Prostate gland (tissue), 2 donors: ENCODE data around the gene HOOK1. TPM values are rescaled to one million over a fixed set of nuclear protein-coding genes. Genes with fewer than 3 reads are reported as not detected.
A peak's percentile ranks its signal among the peaks of the same experiment; 100 is the strongest.

Experiments
- DNase-seq: peaks from one replicate; pipeline ENCODE4 v3.0.0-alpha.2; 2019; ENCODE audit warnings: low spot score
- H3K27ac ChIP-seq, 2 donors: fragments of 200-600 bp; sonication (generic); 2 replicates each; pipeline ENCODE4 v1.5.1; 2017 to 2019
- H3K27me3 ChIP-seq: fragments of 200-600 bp; sonication (generic); replicated peaks from 2 replicates; pipeline ENCODE4 v1.5.1; 2019; ENCODE audit not compliant: insufficient read depth
- H3K36me3 ChIP-seq, 2 donors: fragments of 200-600 bp; sonication (generic); 1 replicate in 1 of 2; 2 replicates in 1 of 2; pipeline versions ENCODE4 v1.5.1 to v1.8.1; 2017 to 2019
- H3K4me1 ChIP-seq: fragments of 200-600 bp; sonication (generic); replicated peaks from 2 replicates; pipeline ENCODE4 v1.5.1; 2019
- H3K4me3 ChIP-seq, 2 donors: fragments of 200-600 bp; sonication (generic); 2 replicates each; pipeline ENCODE4 v1.5.1; 2017 to 2019
- H3K9me3 ChIP-seq: fragments of 200-600 bp; sonication (generic); 2 replicates; pipeline ENCODE4 v1.5.1; 2017
- CTCF ChIP-seq, 4 experiments: fragments of 200-600 bp in 2 of 4; fragments of 450-650 bp in 2 of 4; sonication (generic) in 2 of 4; IDR thresholded peaks; 1 replicate in 3 of 4; 2 replicates in 1 of 4; pipeline ENCODE4 v1.5.1; 2016 to 2019; ENCODE audit warnings: antibody characterized with exemption in 4 of 4, mild to moderate bottlenecking in 2 of 4, moderate library complexity in 2 of 4
- POLR2A ChIP-seq: fragments of 450-650 bp; IDR thresholded peaks from one replicate; pipeline ENCODE4 v1.6.1; 2016; ENCODE audit warnings: antibody characterized with exemption, mild to moderate bottlenecking
- POLR2AphosphoS5 ChIP-seq: sonication (generic); formaldehyde crosslinking; IDR thresholded peaks from one replicate; pipeline ENCODE4 v1.6.1; 2017; ENCODE audit warnings: antibody characterized with exemption
- WGBS: methylation state at CpG from one replicate; pipeline ENCODE4 v1.1.5; 2018; 5-methylcytosine and 5-hydroxymethylcytosine counted together
- intact Hi-C: fragments of 100-400 bp; cut with DNase I; formaldehyde crosslinking; loops from one replicate; pipeline ENCODE4 v1.14.2; 2022
- total RNA-seq, 2 donors: library from RNA; depleted of rRNA; stranded (reverse); fragments of >200 nt; gene quantifications; one replicate each; pipeline ENCODE4 v1.1.0, GENCODE V29; 2016

The HOOK1 gene
- total RNA-seq, 2 donors from 2014 or later = 8.2 to 12.0 TPM

GRCh38 chr1:59804301-59804700 is 10.4 kb upstream of the HOOK1 start:
- H3K27ac ChIP-seq = no peak overlapping the region
- no peak overlapping the region for H3K4me3 ChIP-seq
- no peaks in the 10 kb centered on the region for H3K4me1 ChIP-seq
- H3K36me3 ChIP-seq = no peaks in the 10 kb centered on the region
- intact Hi-C loops = no loop called here
- TF ChIP-seq POLR2AphosphoS5 = no peak
- no peak for TF ChIP-seq CTCF (IDR thresholded peaks at IDR 0.05)
- TF ChIP-seq POLR2A = no peak
- no peak for DNase-seq
- no peaks in the 10 kb centered on the region for H3K9me3 ChIP-seq
- no peaks in the 10 kb centered on the region for H3K27me3 ChIP-seq

- no peak for DNase-seq
Measured at GRCh38 chr1:59805554-59805953, 9.2 kb upstream of the HOOK1 start.

GRCh38 chr1:59814180-59814900 is 409 bp upstream of the HOOK1 start:
- H3K4me1 ChIP-seq = no peaks in the 10 kb centered on the region
- WGBS = 11% methylated on average over 46 of the region's 50 CpGs
- no peaks in the 10 kb centered on the region for H3K27me3 ChIP-seq
- no peaks in the 10 kb centered on the region for H3K9me3 ChIP-seq
- no peaks in the 10 kb centered on the region for H3K36me3 ChIP-seq
- peak overlapping the region; percentile 81 to 85 for H3K27ac ChIP-seq
- peak; percentile 93 for DNase-seq
- intact Hi-C loops = no loop called here
- peak in 2 of 4 experiments; percentile 14 to 36 for TF ChIP-seq CTCF (IDR thresholded peaks at IDR 0.05)
- peak; percentile 67 for TF ChIP-seq POLR2AphosphoS5
- TF ChIP-seq POLR2A = peak; percentile 67
- H3K4me3 ChIP-seq = peak overlapping the region; percentile 64 to 79

More at GRCh38 chr1:59805554-59805953, 9.2 kb upstream of the HOOK1 start:
- Histone ChIP-seq H3K4me3 (no peak overlapping the region), H3K27me3 (no peaks in the 10 kb centered on the region), H3K27ac (no peak overlapping the region), H3K9me3 (no peaks in the 10 kb centered on the region), H3K4me1 (no peaks in the 10 kb centered on the region), H3K36me3 (no peaks in the 10 kb centered on the region)
- TF ChIP-seq POLR2A (no peak), CTCF (IDR thresholded peaks at IDR 0.05) (no peak), POLR2AphosphoS5 (no peak)
- intact Hi-C loops = no loop called here

- H3K27ac ChIP-seq = no peak overlapping the region
- H3K9me3 ChIP-seq = no peaks in the 10 kb centered on the region
- TF ChIP-seq POLR2A = no peak
- no peak for TF ChIP-seq POLR2AphosphoS5
- no peak for TF ChIP-seq CTCF (IDR thresholded peaks at IDR 0.05)
- H3K36me3 ChIP-seq = no peaks in the 10 kb centered on the region
- no peaks in the 10 kb centered on the region for H3K27me3 ChIP-seq
- WGBS = 23% methylated on average over 3 of the region's 3 CpGs
- H3K4me1 ChIP-seq = no peaks in the 10 kb centered on the region
- no peak for DNase-seq
- intact Hi-C loops = no loop called here
- peak overlapping the region in 1 of 2 donors; percentile 79 for H3K4me3 ChIP-seq
Measured at GRCh38 chr1:59815892-59816291, 1.1 kb downstream of the HOOK1 start.

- Histone ChIP-seq H3K4me1 (no peaks in the 10 kb centered on the region), H3K27me3 (no peaks in the 10 kb centered on the region), H3K9me3 (no peaks in the 10 kb centered on the region), H3K36me3 (no peaks in the 10 kb centered on the region), H3K4me3 (no peak overlapping the region), H3K27ac (no peak overlapping the region)
- 58% methylated on average over 5 of the region's 5 CpGs for WGBS
- TF ChIP-seq CTCF (IDR thresholded peaks at IDR 0.05) (no peak), POLR2A (no peak)
- intact Hi-C loops = no loop called here
- no peak for DNase-seq
Measured at GRCh38 chr1:59816318-59816878, 1.6 kb downstream of the HOOK1 start.
